CD4-positive, alpha-beta T cell treated with Interleukin-2 at 100 ng/mL for 4 hours (primary cell): ENCODE data around the gene CRACR2B.

Experiments
- DNase-seq: peaks from one replicate; pipeline ENCODE4 v3.0.0-alpha.2; 2020; ENCODE audit warnings: low spot score

CRACR2B gene

DNA sequence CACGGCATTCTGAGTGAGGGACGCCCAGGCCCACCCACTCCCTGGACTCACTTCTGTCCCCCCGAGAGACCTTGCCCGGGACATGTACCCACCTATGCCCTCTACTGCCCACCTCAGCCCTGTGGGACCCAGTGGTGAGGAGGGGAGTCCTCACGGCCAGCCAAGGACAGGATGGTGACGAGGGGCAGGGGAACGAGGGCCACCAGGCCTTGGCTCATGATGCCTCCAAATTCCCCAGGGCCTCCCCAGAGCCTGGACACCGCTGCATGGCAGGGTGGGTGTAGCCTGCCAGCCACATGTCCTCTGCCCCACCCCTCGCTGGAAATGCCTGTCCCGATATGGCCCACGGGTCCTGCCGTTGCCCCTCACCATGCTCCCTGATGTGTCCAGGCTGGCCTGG lies 41.1 kb downstream of the CRACR2B start:
- no peak for DNase-seq

DNA sequence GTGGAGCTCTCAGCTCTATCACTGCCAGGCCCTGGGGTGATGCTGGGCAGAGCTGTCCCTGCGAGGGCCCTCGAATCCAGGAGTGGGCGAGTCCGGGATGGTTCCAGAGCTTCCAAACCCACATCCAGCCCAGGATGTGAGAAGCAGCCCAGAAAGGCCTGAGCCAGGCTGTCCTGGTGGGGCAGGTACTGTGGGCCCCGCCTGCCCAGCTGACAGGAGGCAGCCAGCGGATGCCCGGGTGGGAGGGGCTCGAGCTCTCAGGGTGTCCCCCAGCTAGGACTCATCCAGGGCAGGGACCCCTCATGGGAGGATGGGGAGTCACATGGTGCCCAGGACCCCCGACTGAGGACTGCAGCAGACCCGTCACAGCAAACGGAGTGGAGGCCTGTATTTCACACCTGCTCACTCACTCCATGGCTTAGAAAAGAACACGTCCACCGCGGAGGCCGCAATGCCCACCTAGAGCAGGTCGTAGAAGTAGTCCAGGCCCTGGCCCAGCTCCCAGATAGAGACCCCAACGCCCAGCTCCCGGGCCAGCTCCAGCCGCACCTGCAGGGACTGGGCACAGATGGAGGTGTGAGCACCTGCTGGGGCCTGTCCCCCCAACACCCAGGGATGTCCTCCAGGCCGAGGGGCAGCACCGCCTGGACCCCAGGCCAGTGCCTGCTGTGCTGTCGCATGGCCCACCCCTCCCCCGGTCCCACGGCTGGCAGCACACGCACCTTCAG lies 41.8 kb downstream of the CRACR2B start:
- DNase-seq: no peak

DNA sequence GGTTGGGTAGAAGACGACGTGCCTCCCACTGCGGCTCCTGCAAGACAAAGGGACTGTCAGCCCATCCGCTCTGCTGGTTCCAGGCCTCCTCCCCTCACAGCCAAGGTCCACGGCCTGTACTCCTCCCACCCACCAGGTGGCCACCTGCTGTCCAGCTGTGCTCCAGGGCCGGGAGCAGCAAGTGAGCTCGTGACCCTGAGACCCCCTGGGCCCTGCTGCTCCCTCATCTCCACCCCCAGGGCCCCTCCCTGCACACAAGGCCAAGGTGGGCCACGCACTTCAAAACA lies 42.4 kb downstream of the CRACR2B start:
- no peak for DNase-seq

DNA sequence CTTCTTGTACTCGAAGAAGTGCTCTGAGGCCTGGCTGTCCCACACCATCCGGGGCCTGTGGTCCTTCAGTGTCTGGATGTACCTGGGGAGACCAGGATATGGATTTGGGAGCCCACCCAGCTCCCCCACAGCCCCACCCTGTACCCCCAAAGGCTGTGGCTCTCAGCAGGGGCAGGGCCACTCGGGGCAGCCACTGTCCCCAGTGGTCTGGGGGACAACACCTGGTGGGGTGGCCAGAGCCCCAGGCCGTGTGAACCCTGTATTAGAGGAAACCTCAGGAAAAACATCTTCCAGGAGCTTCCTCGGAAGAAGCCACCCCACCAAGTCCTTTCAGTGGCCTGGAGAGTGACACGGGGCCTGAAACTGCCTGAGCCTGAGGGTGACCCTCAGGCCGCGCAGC lies 42.7 kb downstream of the CRACR2B start:
- DNase-seq: no peak

DNA sequence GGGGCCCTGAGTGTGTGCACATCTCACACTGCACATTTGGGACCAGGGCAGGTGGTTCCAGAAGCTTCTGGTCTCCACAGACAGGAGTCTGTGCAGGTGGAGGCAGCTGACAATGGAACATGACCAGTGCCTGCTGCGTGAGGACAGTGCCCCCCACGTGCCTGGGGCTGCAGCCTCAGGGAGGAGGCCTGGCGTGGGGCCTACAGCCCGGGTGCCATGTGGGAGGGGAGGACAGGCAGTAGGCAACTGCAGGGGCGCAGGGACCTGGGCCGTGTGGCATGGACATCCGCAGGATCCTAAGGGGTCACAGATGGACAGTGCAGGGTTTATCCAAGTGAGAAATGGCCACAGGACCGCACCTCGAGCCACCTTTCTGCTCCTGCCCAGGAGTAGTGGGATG lies 43.8 kb downstream of the CRACR2B start:
- no peak for DNase-seq

DNA sequence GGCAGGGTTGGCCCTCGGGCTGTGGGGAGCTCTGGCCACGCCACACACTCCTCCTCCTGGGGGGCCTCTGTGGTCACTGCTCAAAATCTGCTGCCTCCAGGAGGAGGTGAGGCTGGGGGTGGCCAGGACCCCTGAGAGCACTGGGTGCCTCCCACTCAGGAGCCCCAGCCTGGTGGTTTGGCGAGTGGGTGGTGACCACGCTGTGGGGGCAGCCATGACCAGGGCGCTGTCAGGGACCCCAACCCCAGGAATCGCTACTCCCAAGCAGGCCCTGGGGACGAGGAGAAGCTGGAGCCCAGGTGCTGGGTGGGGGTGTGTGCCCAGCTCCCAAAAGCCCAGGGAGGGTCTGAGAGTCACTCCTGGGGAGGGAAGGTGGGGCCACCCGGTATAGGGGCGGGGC lies 45.1 kb downstream of the CRACR2B start:
- DNase-seq: no peak

DNA sequence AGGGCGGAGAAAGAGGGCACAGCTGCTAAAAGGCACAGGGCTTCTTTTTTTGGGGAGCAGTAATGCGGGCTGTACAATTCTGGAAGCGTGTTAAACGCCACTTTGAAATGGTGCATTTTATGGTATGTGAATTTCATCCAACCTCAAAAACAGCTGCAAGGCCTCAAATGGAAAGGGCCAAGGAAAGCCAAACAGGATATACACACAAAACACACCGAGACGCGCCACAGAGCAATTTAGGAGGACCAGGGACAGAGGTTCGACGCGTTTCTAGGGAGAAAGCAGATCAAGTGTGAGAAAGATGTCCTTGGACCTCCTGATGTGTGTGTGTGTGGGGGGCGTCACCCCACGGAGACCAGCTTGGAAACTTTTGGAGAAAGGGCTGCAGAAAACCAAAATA lies 46.0 kb downstream of the CRACR2B start:
- no peak for DNase-seq

DNA sequence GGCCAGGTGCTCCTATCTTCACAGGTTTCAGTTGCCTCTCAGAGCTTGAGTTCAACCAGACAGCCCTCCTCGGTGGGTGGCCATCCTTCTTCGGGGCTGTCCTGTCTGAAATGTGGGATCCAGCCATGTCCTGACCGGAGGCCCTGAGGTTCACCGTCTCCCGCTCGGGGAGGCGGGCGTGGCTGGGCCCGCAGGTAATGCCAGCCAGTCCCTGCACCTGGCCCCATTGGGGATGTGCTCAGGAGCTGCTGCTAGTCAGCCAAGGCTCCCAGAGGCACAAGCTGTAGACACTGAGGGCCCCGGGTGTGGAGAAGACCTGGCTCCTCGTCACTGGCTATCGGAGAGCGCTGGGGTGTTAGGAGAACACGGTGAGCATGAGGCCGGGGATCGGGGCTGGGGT lies 47.5 kb downstream of the CRACR2B start:
- DNase-seq: no peak

DNA sequence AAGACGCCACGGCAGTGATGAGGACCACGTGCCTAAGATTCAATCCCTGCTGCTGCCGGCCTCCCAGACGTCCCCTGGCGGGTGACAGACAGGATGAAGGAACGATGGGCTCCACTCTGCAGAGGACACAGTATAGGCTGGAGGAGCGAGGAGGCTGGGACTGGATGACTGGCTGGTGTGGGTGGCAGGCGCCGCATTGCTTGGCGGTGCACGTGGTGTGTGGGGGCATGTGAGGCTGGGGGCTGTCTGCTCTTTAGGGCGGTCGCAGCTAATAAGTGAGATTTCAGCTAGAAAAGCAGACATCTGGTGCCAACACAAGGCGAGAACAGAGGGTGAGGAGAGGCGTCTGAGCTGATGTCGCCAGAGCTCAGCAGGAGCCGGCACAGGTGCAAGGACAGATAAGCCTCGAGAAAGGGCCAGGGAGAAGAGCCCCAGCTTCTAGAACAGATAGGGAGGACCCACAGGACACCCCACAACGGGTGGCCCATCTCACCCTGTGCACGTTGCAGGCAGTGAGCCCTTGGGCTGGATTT lies 48.1 kb downstream of the CRACR2B start:
- no peak for DNase-seq

DNA sequence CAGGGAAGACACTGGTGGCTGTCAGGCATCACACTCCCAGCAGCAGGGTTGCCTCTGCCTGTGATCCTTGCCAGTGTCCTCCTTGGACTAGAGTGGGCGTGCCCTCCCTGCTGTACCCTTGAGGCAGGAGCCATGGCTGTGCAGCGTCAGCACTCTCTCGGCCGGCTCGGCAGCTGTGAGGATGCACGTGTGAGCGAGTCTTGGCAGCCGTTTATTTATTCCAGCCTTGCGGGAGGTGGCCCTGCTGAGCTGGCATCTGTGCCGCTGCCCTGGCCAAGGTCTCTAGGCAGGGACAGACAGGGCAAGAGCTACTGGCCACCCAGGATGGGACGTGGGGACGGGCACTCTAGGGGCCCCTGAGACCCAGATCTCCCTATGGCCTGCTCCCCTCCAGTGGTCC lies 48.8 kb downstream of the CRACR2B start:
- DNase-seq: no peak

DNA sequence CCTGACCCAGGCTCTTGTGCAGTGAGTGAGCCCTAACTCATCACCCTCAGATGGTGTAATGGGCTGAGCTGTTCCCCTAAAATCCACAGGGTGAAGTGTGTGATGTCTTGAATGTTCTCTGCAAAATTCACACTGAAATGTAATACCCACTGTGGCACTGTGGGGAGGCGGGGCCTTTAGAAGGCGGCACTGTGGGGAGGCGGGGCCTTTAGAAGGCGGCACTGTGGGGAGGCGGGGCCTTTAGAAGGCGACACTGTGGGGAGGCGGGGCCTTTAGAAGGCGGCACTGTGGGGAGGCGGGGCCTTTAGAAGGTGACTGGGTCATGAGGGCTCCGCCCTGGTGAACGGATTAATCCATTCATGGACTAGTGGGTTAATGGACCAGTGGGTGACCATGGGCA lies 49.8 kb downstream of the CRACR2B start:
- DNase-seq: no peak

DNA sequence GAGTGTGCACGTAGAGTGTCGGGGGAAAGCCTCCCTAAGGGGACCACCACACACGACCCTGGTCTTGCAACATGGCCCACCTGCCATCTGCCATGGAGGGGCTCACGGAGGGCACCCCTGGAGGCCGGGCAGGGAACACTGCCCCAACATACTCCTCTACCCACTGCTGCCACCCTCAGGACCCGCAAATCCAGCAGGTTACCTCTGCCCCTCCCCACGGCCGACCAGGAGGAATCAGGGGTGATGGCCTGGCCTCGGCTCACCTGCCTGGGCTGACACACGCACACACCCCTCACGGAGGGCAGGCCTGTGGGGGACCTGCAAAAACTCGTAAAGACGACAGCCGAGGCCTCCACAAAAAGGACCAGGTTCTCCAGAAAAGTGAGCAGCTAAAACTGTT lies 52.7 kb downstream of the CRACR2B start:
- DNase-seq: no peak
